IMR-90 (cell line): ENCODE results near the gene NUBPL.

Experiments
- BHLHE40 ChIP-seq: fragments of 150-350 bp; IDR thresholded peaks from 2 replicates; pipeline ENCODE4 v1.6.1; 2016; ENCODE audit warnings: mild to moderate bottlenecking, low read depth, low read length
- CEBPB ChIP-seq: IDR thresholded peaks from 2 replicates; pipeline ENCODE4 v1.6.1; 2012; ENCODE audit warnings: low read depth, low read length, improper control_type of control experiment
- CHD1 ChIP-seq: IDR thresholded peaks from 2 replicates; pipeline ENCODE4 v1.6.1; 2012; ENCODE audit warnings: low read depth, low read length, improper control_type of control experiment
- ELK1 ChIP-seq: fragments of 150-350 bp; IDR thresholded peaks from 2 replicates; pipeline ENCODE4 v1.6.1; 2016; ENCODE audit warnings: low read depth, mild to moderate bottlenecking, low read length, moderate library complexity, borderline replicate concordance
- FOS ChIP-seq: fragments of 150-350 bp; IDR thresholded peaks from 2 replicates; pipeline ENCODE4 v1.6.1; 2016; ENCODE audit warnings: low read depth, low read length
- MAFK ChIP-seq: IDR thresholded peaks from 2 replicates; pipeline ENCODE4 v1.6.1; 2012; ENCODE audit warnings: low read depth, low read length, improper control_type of control experiment
- MAZ ChIP-seq: IDR thresholded peaks from 2 replicates; pipeline ENCODE4 v1.6.1; 2012; ENCODE audit warnings: low read depth, mild to moderate bottlenecking, low read length, improper control_type of control experiment, moderate library complexity, borderline replicate concordance
- NFE2L2 ChIP-seq: fragments of 150-350 bp; IDR thresholded peaks from 2 replicates; pipeline ENCODE4 v1.6.1; 2016; ENCODE audit warnings: low read depth, mild to moderate bottlenecking, low read length
- POLR2A ChIP-seq: IDR thresholded peaks from 2 replicates; pipeline ENCODE4 v1.6.1; 2012; ENCODE audit warnings: mild to moderate bottlenecking, low read depth, low read length
- RAD21 ChIP-seq: IDR thresholded peaks from 2 replicates; pipeline ENCODE4 v1.6.1; 2012; ENCODE audit warnings: low read length, improper control_type of control experiment
- RCOR1 ChIP-seq: IDR thresholded peaks from 2 replicates; pipeline ENCODE4 v1.6.1; 2012; ENCODE audit warnings: mild to moderate bottlenecking, low read length, improper control_type of control experiment; ENCODE audit not compliant: insufficient replicate concordance
- RFX5 ChIP-seq: IDR thresholded peaks from 2 replicates; pipeline ENCODE4 v1.8.0; 2012; ENCODE audit warnings: low read depth, mild to moderate bottlenecking, low read length, moderate library complexity
- TF ChIP-seq, protein P1 (sequence below): conservative IDR thresholded peaks from 2 replicates; pipeline ENCODE4 v1.5.1; 2012; ENCODE audit warnings: mild to moderate bottlenecking, low read depth, low read length, improper control_type of control experiment
- TF ChIP-seq, protein P2 (sequence below): fragments of 150-350 bp; IDR thresholded peaks from 2 replicates; pipeline ENCODE4 v1.6.1; 2017; ENCODE audit warnings: mild to moderate bottlenecking, antibody characterized with exemption, low read length, low read depth

DNA sequence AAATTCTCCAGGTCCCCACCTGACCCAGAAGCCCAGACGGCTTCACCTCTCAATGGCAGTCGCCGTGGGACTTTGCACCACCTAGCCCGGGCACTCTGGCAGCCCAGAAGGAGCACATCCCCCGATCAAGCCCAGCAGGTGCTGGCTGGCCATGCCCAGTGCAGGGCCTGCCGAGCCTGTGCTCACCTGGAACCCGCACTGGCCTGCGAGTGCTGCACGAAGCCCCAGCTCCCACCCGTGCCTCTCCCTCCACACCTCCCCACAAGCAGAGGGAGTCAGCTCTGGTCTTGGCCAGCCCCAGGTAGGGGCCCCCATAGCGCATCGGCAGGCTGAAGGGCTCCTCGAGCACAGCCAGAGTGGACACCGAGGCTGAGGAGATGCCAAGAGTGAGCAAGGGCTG lies 144.5 kb downstream of the NUBPL start:
- TF ChIP-seq, protein P1, sequence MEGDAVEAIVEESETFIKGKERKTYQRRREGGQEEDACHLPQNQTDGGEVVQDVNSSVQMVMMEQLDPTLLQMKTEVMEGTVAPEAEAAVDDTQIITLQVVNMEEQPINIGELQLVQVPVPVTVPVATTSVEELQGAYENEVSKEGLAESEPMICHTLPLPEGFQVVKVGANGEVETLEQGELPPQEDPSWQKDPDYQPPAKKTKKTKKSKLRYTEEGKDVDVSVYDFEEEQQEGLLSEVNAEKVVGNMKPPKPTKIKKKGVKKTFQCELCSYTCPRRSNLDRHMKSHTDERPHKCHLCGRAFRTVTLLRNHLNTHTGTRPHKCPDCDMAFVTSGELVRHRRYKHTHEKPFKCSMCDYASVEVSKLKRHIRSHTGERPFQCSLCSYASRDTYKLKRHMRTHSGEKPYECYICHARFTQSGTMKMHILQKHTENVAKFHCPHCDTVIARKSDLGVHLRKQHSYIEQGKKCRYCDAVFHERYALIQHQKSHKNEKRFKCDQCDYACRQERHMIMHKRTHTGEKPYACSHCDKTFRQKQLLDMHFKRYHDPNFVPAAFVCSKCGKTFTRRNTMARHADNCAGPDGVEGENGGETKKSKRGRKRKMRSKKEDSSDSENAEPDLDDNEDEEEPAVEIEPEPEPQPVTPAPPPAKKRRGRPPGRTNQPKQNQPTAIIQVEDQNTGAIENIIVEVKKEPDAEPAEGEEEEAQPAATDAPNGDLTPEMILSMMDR = no peak
- TF ChIP-seq CEBPB (no peak), RFX5 (no peak), POLR2A (no peak), BHLHE40 (no peak), ELK1 (no peak), RCOR1 (no peak), CHD1 (no peak), RAD21 (no peak), NFE2L2 (no peak), MAZ (no peak), MAFK (no peak), FOS (no peak)
- TF ChIP-seq, protein P2, sequence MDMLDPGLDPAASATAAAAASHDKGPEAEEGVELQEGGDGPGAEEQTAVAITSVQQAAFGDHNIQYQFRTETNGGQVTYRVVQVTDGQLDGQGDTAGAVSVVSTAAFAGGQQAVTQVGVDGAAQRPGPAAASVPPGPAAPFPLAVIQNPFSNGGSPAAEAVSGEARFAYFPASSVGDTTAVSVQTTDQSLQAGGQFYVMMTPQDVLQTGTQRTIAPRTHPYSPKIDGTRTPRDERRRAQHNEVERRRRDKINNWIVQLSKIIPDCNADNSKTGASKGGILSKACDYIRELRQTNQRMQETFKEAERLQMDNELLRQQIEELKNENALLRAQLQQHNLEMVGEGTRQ = no peak
